ENCODE results near the gene OSBPL6. TPM values are rescaled to one million over a fixed set of nuclear protein-coding genes. Genes with fewer than 3 reads are reported as not detected.

The OSBPL6 gene
- total RNA-seq, 4 donors from 2014 or later: 1.8 to 9.9 (median 2.8) TPM

DNA sequence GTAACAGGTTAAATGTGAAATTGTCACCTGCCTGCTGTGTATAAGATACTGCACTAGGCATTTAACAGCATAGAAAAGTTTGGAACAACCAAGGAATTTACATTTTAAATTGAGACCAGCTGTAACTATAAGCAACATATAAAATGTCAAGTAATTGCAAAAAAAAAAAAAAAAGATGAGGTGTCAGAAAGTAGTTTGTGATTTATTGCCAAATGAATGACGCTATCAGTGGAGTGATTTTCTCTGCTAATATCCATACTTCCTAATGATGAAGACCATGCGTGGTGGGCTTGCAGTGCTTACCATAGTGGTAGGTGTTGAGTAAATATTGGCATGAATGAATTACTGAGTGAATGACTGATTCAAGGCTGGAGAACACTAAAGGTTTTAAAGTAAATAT, 73.3 kb downstream of the OSBPL6 start:
- Histone ChIP-seq H3K27ac (no peak overlapping the region), H3K27me3 (no peaks in the 10 kb centered on the region), H3K9me3 (no peaks in the 10 kb centered on the region), H3K36me3 (no peaks in the 10 kb centered on the region), H3K4me1 (no peaks in the 10 kb centered on the region), H3K4me3 (no peak overlapping the region)
- intact Hi-C loops (cut with DNase I; ENCODE audit: low total_unique reads): no loop called here
- no peak for TF ChIP-seq POLR2A (IDR thresholded peaks at IDR 0.05)
- no peak for TF ChIP-seq CTCF (IDR thresholded peaks at IDR 0.05)
- DNase-seq: no peak

DNA sequence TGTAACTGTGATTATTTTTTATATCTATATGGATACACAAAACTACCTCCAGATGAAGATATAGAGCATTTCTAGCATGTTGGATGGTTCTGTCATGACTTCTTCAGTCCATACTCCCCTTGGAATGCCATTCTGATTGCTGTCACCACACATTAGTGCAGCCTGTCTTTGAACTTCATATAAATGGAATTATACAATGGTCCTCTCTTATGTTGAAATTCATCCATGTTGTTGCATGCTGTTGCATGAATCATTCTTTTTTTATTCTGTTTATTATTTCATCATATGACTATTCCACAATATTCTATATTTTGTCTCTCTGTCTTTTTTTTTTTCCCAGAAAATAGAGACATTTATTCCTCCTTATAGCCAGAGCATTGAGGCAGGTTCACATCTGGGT, 74.1 kb downstream of the OSBPL6 start:
- TF ChIP-seq CTCF (IDR thresholded peaks at IDR 0.05) (no peak), POLR2A (IDR thresholded peaks at IDR 0.05) (no peak)
- no peaks in the 10 kb centered on the region for H3K36me3 ChIP-seq
- intact Hi-C loops (cut with DNase I; ENCODE audit: low total_unique reads): no loop called here
- no peak overlapping the region for H3K27ac ChIP-seq
- no peak overlapping the region for H3K4me3 ChIP-seq
- no peaks in the 10 kb centered on the region for H3K27me3 ChIP-seq
- no peaks in the 10 kb centered on the region for H3K9me3 ChIP-seq
- no peak for DNase-seq
- H3K4me1 ChIP-seq: no peaks in the 10 kb centered on the region

- H3K27ac ChIP-seq: no peak overlapping the region
These were observed 75.3 kb downstream of the OSBPL6 start for GRCh38 chr2:178269438-178270224.

GRCh38 chr2:178270338-178270737, 76.0 kb downstream of the OSBPL6 start:
- intact Hi-C loops (cut with DNase I; ENCODE audit: low total_unique reads): no loop called here
- no peak for DNase-seq
- Histone ChIP-seq H3K9me3 (no peaks in the 10 kb centered on the region), H3K4me1 (no peaks in the 10 kb centered on the region), H3K27me3 (no peaks in the 10 kb centered on the region), H3K4me3 (no peak overlapping the region), H3K36me3 (no peaks in the 10 kb centered on the region), H3K27ac (no peak overlapping the region)
- TF ChIP-seq POLR2A (IDR thresholded peaks at IDR 0.05) (no peak), CTCF (IDR thresholded peaks at IDR 0.05) (no peak)

More at GRCh38 chr2:178269438-178270224, 75.3 kb downstream of the OSBPL6 start:
- TF ChIP-seq POLR2A (IDR thresholded peaks at IDR 0.05): no peak
- TF ChIP-seq CTCF (IDR thresholded peaks at IDR 0.05): no peak
- Histone ChIP-seq H3K27me3 (no peaks in the 10 kb centered on the region), H3K4me3 (no peak overlapping the region), H3K36me3 (no peaks in the 10 kb centered on the region), H3K4me1 (no peaks in the 10 kb centered on the region), H3K9me3 (no peaks in the 10 kb centered on the region)
- intact Hi-C loops (cut with DNase I; ENCODE audit: low total_unique reads): no loop called here
- no peak for DNase-seq

DNA sequence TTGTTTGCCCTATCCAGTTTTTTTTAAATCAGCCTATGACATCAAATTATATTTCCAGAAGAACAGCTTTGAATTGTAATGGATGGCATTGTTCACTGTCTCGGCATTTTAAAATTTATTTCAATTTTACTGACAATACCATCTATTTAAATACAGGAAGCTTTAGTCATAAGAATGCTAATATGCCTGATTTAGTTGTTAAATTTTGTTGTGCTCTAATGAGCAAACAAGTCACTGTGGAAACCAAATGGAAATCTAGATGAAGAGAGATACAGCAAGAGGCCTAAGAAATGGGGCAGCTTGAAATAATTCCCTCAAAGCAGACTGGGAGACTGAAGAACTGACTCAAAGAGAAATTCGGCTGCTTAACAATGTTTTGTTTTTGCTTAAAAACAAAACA, 76.8 kb downstream of the OSBPL6 start:
- Histone ChIP-seq H3K27me3 (no peaks in the 10 kb centered on the region), H3K9me3 (no peaks in the 10 kb centered on the region), H3K36me3 (no peaks in the 10 kb centered on the region), H3K4me1 (no peaks in the 10 kb centered on the region), H3K4me3 (no peak overlapping the region), H3K27ac (no peak overlapping the region)
- DNase-seq: no peak
- TF ChIP-seq POLR2A (IDR thresholded peaks at IDR 0.05) (no peak), CTCF (IDR thresholded peaks at IDR 0.05) (no peak)
- intact Hi-C loops (cut with DNase I; ENCODE audit: low total_unique reads): no loop called here

Measured in uterus (tissue), 4 donors.